GM12872 (cell line): Measurements from ENCODE around the gene OSBPL9.

Source experiments
- TF ChIP-seq, protein P1 (sequence below): IDR thresholded peaks from 3 replicates; pipeline ENCODE4 v1.5.1; 2011; ENCODE audit warnings: low read depth, mild to moderate bottlenecking, low read length, moderate library complexity; ENCODE audit not compliant: insufficient read depth

The OSBPL9 gene

DNA sequence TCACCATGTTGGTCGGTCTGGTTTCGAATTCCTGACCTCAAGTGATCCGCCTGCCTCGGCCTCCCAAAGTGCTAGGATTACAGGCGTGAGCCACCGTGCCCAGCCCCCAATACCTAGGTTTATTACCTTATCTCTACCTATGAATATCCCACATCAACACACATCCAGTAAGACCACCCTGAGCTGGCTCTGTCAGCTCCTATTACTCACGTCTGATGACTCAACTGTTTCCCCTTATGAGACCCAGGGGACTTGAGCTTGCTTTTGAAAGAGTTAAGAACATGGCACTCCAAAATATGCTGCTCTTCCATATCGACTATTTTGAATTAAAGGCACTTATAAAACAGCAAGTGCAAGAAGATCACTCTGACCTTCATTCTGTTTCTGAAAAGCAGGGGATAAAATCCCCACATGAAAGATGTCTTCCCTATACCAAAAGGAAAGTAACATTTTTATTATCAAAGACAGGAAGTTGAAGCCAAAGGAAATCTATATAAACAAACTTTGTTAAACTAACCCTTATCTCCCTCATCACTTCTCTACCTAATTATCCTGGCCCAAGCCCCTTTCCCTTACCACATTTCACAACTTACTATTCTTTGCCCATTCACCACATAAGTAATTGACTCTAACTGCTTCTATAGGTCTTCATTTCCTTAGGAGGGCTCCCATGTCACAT lies 41.3 kb upstream of the OSBPL9 start:
- TF ChIP-seq, protein P1, sequence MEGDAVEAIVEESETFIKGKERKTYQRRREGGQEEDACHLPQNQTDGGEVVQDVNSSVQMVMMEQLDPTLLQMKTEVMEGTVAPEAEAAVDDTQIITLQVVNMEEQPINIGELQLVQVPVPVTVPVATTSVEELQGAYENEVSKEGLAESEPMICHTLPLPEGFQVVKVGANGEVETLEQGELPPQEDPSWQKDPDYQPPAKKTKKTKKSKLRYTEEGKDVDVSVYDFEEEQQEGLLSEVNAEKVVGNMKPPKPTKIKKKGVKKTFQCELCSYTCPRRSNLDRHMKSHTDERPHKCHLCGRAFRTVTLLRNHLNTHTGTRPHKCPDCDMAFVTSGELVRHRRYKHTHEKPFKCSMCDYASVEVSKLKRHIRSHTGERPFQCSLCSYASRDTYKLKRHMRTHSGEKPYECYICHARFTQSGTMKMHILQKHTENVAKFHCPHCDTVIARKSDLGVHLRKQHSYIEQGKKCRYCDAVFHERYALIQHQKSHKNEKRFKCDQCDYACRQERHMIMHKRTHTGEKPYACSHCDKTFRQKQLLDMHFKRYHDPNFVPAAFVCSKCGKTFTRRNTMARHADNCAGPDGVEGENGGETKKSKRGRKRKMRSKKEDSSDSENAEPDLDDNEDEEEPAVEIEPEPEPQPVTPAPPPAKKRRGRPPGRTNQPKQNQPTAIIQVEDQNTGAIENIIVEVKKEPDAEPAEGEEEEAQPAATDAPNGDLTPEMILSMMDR, result no peak

- TF ChIP-seq, protein P1, result no peak
Observed at GRCh38 chr1:51576085-51576444, 40.8 kb upstream of the OSBPL9 start.

- TF ChIP-seq, protein P1, result no peak
Observed at GRCh38 chr1:51576923-51577322, 40.0 kb upstream of the OSBPL9 start.

DNA sequence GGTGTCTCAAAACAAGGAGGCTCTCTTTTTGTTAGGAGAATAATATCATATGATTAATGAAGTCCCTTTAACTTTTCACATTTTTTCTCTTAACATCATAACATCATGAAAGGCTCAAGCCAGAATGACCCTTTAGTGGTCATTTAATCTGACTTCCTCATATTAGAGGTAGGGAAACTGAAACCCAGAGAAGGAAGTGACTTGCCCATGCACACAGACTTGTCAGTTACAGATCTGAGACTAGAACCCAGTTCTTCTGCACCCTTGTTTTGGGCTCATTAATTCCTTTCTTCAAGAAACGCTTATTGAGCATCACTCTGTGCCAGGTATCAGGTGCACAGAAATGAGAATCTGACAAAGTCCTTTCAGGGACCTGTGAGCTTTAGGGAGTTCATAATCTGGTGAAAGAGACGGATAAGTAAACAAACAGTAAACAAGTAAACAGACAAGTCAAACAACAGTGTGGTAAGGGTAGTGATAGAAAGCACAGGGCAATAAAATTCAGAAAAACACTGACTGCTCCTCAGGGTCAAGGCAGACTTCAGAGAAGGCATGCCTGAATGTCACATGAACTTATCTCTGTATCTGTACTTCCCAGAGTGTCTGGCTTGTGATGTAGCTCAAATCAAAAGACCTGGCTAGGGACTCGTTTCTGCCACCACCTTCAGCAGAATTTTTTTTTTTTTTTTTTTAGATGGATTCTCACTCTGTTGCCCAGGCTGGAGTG lies 38.3 kb upstream of the OSBPL9 start:
- TF ChIP-seq, protein P1, result no peak

DNA sequence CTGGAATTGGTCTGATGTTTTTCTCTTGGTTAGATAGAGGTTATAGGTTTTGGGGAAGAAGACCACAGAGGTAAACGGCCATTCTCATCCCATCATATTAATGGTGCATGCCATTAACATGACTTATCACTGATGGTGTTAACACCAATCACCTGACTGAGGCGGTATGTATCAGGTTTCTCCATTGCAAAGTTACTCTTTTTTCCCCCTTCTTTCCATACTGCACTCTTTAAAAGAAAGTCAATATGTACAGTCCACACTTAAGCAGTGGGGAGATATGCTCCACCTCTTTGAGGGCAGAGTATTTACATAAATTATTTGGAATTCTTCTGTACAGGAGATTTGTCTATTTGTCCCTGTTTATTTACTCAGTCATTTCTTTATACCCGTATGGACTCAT lies 35.7 kb upstream of the OSBPL9 start:
- TF ChIP-seq, protein P1, result no peak

DNA sequence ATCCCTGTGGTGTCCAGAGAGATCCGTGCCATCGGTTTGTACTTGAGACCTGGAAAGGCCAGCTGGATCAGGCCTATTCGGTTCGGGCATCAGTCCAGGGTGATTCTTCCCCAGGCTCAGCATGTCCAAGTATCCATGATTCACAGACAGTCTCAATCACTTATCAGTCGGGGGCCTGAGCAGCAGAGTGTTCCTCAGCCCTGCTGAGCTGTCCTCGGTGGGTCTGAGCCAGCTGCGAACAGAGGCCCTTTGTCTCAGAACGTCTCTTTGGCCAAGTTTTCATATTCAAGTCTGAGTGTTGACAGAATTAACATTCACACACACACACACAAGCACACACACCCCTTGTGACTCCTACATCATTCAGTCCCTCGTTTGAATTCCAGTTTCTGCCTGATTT lies 33.4 kb upstream of the OSBPL9 start:
- TF ChIP-seq, protein P1, result no peak

DNA sequence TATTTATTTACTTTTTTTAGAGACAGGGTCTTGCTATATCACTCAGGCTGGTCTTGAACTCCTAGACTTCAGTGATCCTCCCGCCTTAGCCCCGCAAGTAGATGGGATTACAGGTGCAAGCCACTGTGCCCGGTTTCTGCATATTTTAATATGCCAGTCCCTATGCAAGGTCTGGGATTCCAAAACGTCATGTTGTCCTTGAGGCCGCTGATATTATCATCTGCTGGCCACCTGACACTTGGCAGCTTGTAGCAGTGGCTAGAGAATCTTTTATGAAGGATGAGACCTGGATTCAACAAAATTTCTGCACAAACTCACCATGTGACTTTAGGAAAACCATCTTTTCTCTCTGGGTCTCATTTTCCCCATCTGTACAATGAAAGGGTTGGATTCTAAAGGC lies 32.9 kb upstream of the OSBPL9 start:
- TF ChIP-seq, protein P1, result no peak
